Measurements from ENCODE around the gene ZEB2.

GRCh38 chr2:144470816-144471215 is 49.1 kb downstream of the ZEB2 start:
- TF ChIP-seq ZNF274 (CRISPR knock-in tag; IDR thresholded peaks at IDR 0.05) = no peak
- TF ChIP-seq NFE2 (CRISPR knock-in tag; IDR thresholded peaks at IDR 0.05) = no peak
- no peak for TF ChIP-seq BHLHE40 (IDR thresholded peaks at IDR 0.05; ENCODE audit: low read length)
- no peak for TF ChIP-seq CTCF (CRISPR knock-in tag; IDR thresholded peaks at IDR 0.05)
- no peak for TF ChIP-seq PTBP1 (IDR thresholded peaks at IDR 0.05; ENCODE audit: low read depth, low read length, poor library complexity, severe bottlenecking)
- TF ChIP-seq POLR2A (IDR thresholded peaks at IDR 0.05; ENCODE audit: insufficient read depth in 1 of 2, low read depth in 2 of 2, low read length in 2 of 2) = no peak
- no peak for TF ChIP-seq NR3C1 (CRISPR knock-in tag; IDR thresholded peaks at IDR 0.05)
- no peak for TF ChIP-seq TAF1 (CRISPR knock-in tag; IDR thresholded peaks at IDR 0.05)
- TF ChIP-seq EZH2 (conservative IDR thresholded peaks at IDR 0.05; ENCODE audit: low read depth, low read length) = no peak
- TF ChIP-seq MAFK (conservative IDR thresholded peaks at IDR 0.05 in 1 of 2, IDR thresholded peaks at IDR 0.05 in 1 of 2; ENCODE audit: low read length in 2 of 2) = no peak
- TF ChIP-seq, protein P1, sequence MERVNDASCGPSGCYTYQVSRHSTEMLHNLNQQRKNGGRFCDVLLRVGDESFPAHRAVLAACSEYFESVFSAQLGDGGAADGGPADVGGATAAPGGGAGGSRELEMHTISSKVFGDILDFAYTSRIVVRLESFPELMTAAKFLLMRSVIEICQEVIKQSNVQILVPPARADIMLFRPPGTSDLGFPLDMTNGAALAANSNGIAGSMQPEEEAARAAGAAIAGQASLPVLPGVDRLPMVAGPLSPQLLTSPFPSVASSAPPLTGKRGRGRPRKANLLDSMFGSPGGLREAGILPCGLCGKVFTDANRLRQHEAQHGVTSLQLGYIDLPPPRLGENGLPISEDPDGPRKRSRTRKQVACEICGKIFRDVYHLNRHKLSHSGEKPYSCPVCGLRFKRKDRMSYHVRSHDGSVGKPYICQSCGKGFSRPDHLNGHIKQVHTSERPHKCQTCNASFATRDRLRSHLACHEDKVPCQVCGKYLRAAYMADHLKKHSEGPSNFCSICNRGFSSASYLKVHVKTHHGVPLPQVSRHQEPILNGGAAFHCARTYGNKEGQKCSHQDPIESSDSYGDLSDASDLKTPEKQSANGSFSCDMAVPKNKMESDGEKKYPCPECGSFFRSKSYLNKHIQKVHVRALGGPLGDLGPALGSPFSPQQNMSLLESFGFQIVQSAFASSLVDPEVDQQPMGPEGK (CRISPR knock-in tag; IDR thresholded peaks at IDR 0.05) = no peak
- no peak for TF ChIP-seq JUN (CRISPR knock-in tag; IDR thresholded peaks at IDR 0.05)
- TF ChIP-seq SNAI1 (CRISPR knock-in tag; IDR thresholded peaks at IDR 0.05; ENCODE audit: borderline replicate concordance) = no peak
- TF ChIP-seq ZNF619 (CRISPR knock-in tag; IDR thresholded peaks at IDR 0.05) = no peak

All from HepG2 (cell line).